Suprapubic skin (tissue), 3 donors: ENCODE measurements around the gene TTC39C.
"Not testable (repeated sequence)": the region's sequence is repeated elsewhere in the genome, so short reads cannot be mapped to it uniquely, and the experiment has no call there.

ENCODE experiments used
- CTCF ChIP-seq, 2 donors: fragments of 200-600 bp in 1 of 2; fragments of 450-650 bp in 1 of 2; sonication (generic) in 1 of 2; IDR thresholded peaks; one replicate each; pipeline ENCODE4 v1.5.1; 2016 to 2019; ENCODE audit warnings: antibody characterized with exemption in 2 of 2, mild to moderate bottlenecking in 1 of 2, moderate library complexity in 1 of 2
- EP300 ChIP-seq: sonication (generic); formaldehyde crosslinking; IDR thresholded peaks from one replicate; pipeline ENCODE4 v1.6.1; 2017; ENCODE audit warnings: antibody characterized with exemption
- POLR2A ChIP-seq, 2 donors: fragments of 450-650 bp; IDR thresholded peaks; one replicate each; pipeline ENCODE4 v1.6.1; 2017; ENCODE audit warnings: antibody characterized with exemption in 2 of 2, mild to moderate bottlenecking in 2 of 2, moderate library complexity in 2 of 2

- not testable (repeated sequence) for TF ChIP-seq CTCF (IDR thresholded peaks at IDR 0.05); POLR2A (IDR thresholded peaks at IDR 0.05); EP300
Measured at GRCh38 chr18:24074757-24075156, 60.2 kb downstream of the TTC39C start.
